ENCODE data around the gene FLNB.

Gene FLNB

GRCh38 chr3:58135712-58136543, 127.7 kb downstream of the FLNB start:
- Histone ChIP-seq H3K9me3 (replicated peaks in 1 of 2; ENCODE audit: control insufficient read depth in 2 of 2, insufficient read depth in 1 of 2, low read depth in 1 of 2, low read length in 2 of 2) (no peaks in the 10 kb centered on the region), H3K36me3 (replicated peaks in 1 of 2; ENCODE audit: control insufficient read depth in 2 of 2, insufficient read depth in 2 of 2, low read length in 2 of 2) (peaks cover 26 to 71% of the 10 kb centered on the region in 2 donors), H4K91ac (ENCODE audit: low read depth, low read length, poor library complexity) (no peak overlapping the region), H2BK15ac (ENCODE audit: low read length) (no peak overlapping the region), H3K23ac (ENCODE audit: low read depth, low read length, poor library complexity) (no peak overlapping the region), H4K8ac (ENCODE audit: low read depth, low read length) (no peak overlapping the region), H3K27me3 (ENCODE audit: control insufficient read depth in 3 of 3, insufficient read depth in 3 of 3, low read depth in 1 of 3, low read length in 3 of 3) (no peaks in the 10 kb centered on the region), H3K4ac (ENCODE audit: low read length) (no peak overlapping the region), H2BK12ac (ENCODE audit: low read length) (no peak overlapping the region), H2AK5ac (ENCODE audit: low read depth, low read length) (no peak overlapping the region), H3K4me1 (ENCODE audit: control insufficient read depth in 2 of 2, insufficient read depth in 1 of 2, low read depth in 1 of 2, low read length in 2 of 2) (no peaks in the 10 kb centered on the region), H3K4me2 (ENCODE audit: insufficient read depth, low read length, poor library complexity, severe bottlenecking) (no peak overlapping the region), H3K27ac (replicated peaks; ENCODE audit: low read length) (no peak overlapping the region), H3K79me1 (ENCODE audit: low read depth, low read length) (no peaks in the 10 kb centered on the region), H3K9ac (ENCODE audit: low read depth, low read length, poor library complexity) (no peak overlapping the region), H3K4me3 (ENCODE audit: low read length in 2 of 2) (peak overlapping the region in 1 of 2 donors; percentile 3), H2BK120ac (ENCODE audit: low read depth, low read length) (no peak overlapping the region), H2BK5ac (ENCODE audit: low read length) (no peak overlapping the region), H3K18ac (ENCODE audit: low read length) (no peak overlapping the region), H2AFZ (ENCODE audit: low read length) (no peak overlapping the region), H3K14ac (ENCODE audit: low read length) (no peak overlapping the region)
- no CpG with 5 or more reads among the region's 14 CpGs for WGBS, 2 donors (ENCODE audit: extremely low coverage in 2 of 2, insufficient read length in 2 of 2, insufficient replicate concordance in 1 of 2)
- DNase-seq (ENCODE audit: low spot score), result no peak

DNA sequence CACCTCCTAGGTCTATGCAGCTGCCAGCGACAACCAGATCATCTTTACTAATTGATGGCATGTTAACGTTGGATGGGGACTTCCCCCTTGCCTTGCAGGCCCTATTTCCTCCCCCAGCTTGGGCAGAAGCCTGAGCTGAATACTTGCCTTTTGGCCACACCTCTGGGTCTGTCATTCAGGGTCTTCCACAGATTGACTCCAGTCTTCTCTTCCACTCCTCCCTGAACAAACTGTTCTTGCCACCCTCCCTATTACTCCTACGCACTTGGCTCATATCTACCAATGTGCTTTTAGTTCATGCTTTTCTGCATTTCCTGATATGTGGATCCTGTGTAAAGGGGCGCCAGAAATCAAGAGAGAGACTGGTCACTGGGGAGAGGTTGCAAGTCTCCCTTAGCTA, 129.1 kb downstream of the FLNB start:
- Histone ChIP-seq H3K27ac (replicated peaks; ENCODE audit: low read length) (no peak overlapping the region), H3K9me3 (replicated peaks in 1 of 2; ENCODE audit: control insufficient read depth in 2 of 2, insufficient read depth in 1 of 2, low read depth in 1 of 2, low read length in 2 of 2) (no peaks in the 10 kb centered on the region), H2BK12ac (ENCODE audit: low read length) (no peak overlapping the region), H3K4me3 (ENCODE audit: low read length in 2 of 2) (no peak overlapping the region), H3K4me2 (ENCODE audit: insufficient read depth, low read length, poor library complexity, severe bottlenecking) (no peak overlapping the region), H2BK15ac (ENCODE audit: low read length) (no peak overlapping the region), H3K18ac (ENCODE audit: low read length) (no peak overlapping the region), H3K36me3 (replicated peaks in 1 of 2; ENCODE audit: control insufficient read depth in 2 of 2, insufficient read depth in 2 of 2, low read length in 2 of 2) (peaks cover 25 to 75% of the 10 kb centered on the region in 2 donors), H2AK5ac (ENCODE audit: low read depth, low read length) (no peak overlapping the region), H4K8ac (ENCODE audit: low read depth, low read length) (no peak overlapping the region), H4K91ac (ENCODE audit: low read depth, low read length, poor library complexity) (no peak overlapping the region), H3K27me3 (ENCODE audit: control insufficient read depth in 3 of 3, insufficient read depth in 3 of 3, low read depth in 1 of 3, low read length in 3 of 3) (no peaks in the 10 kb centered on the region), H3K23ac (ENCODE audit: low read depth, low read length, poor library complexity) (no peak overlapping the region), H2BK120ac (ENCODE audit: low read depth, low read length) (no peak overlapping the region), H3K4ac (ENCODE audit: low read length) (no peak overlapping the region), H3K14ac (ENCODE audit: low read length) (no peak overlapping the region), H2BK5ac (ENCODE audit: low read length) (no peak overlapping the region), H3K9ac (ENCODE audit: low read depth, low read length, poor library complexity) (no peak overlapping the region), H2AFZ (ENCODE audit: low read length) (no peak overlapping the region), H3K79me1 (ENCODE audit: low read depth, low read length) (no peaks in the 10 kb centered on the region), H3K4me1 (ENCODE audit: control insufficient read depth in 2 of 2, insufficient read depth in 1 of 2, low read depth in 1 of 2, low read length in 2 of 2) (peaks cover 0 to 6% of the 10 kb centered on the region in 2 donors)
- DNase-seq (ENCODE audit: low spot score), result no peak
- no CpG with 5 or more reads among the region's 4 CpGs for WGBS, 2 donors (ENCODE audit: extremely low coverage in 2 of 2, insufficient read length in 2 of 2, insufficient replicate concordance in 1 of 2)

GRCh38 chr3:58141766-58142345, 133.6 kb downstream of the FLNB start:
- H3K36me3 ChIP-seq (replicated peaks in 1 of 2; ENCODE audit: control insufficient read depth in 2 of 2, insufficient read depth in 2 of 2, low read length in 2 of 2), result peaks cover 22 to 53% of the 10 kb centered on the region in 2 donors

DNA sequence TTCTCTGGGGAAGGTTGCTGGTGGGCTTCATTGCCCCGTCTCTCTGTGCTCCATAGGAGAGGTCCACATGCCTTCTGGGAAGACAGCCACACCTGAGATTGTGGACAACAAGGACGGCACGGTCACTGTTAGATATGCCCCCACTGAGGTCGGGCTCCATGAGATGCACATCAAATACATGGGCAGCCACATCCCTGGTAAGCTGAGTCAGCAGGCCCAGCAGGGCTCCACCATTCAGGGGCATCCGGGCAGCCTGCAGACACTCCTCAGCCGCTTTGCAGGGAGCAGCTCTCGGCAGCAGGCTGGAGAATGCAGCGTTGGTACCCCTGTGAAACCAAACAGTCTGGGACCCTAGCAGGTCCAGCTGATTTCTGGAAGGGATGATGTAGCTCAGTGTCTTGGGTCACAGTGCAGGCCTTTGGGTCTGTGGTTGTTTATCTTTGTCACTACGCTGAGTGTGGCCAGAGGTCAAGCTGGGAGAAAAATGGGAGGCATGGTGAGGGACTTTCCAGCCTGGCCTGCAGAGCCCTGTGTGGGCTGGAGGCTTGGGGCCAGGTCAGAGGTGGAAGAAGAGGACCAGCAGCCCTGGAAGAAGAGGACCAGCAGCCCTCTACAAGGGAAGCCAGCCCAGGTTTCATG, 135.3 kb downstream of the FLNB start:
- Histone ChIP-seq H3K27ac (replicated peaks; ENCODE audit: low read length) (no peak overlapping the region), H2BK120ac (ENCODE audit: low read depth, low read length) (no peak overlapping the region), H3K4me2 (ENCODE audit: insufficient read depth, low read length, poor library complexity, severe bottlenecking) (no peak overlapping the region), H3K27me3 (ENCODE audit: control insufficient read depth in 3 of 3, insufficient read depth in 3 of 3, low read depth in 1 of 3, low read length in 3 of 3) (no peaks in the 10 kb centered on the region), H4K91ac (ENCODE audit: low read depth, low read length, poor library complexity) (no peak overlapping the region), H3K18ac (ENCODE audit: low read length) (peak overlapping the region; percentile 58), H3K23ac (ENCODE audit: low read depth, low read length, poor library complexity) (peak overlapping the region; percentile 37), H2BK5ac (ENCODE audit: low read length) (no peak overlapping the region), H4K8ac (ENCODE audit: low read depth, low read length) (no peak overlapping the region), H3K4ac (ENCODE audit: low read length) (no peak overlapping the region), H2BK12ac (ENCODE audit: low read length) (no peak overlapping the region), H3K4me1 (ENCODE audit: control insufficient read depth in 2 of 2, insufficient read depth in 1 of 2, low read depth in 1 of 2, low read length in 2 of 2) (peaks cover 5 to 10% of the 10 kb centered on the region in 2 donors), H2AK5ac (ENCODE audit: low read depth, low read length) (no peak overlapping the region), H3K14ac (ENCODE audit: low read length) (no peak overlapping the region), H3K79me1 (ENCODE audit: low read depth, low read length) (no peaks in the 10 kb centered on the region), H3K9me3 (replicated peaks in 1 of 2; ENCODE audit: control insufficient read depth in 2 of 2, insufficient read depth in 1 of 2, low read depth in 1 of 2, low read length in 2 of 2) (no peaks in the 10 kb centered on the region), H2AFZ (ENCODE audit: low read length) (no peak overlapping the region), H2BK15ac (ENCODE audit: low read length) (no peak overlapping the region), H3K9ac (ENCODE audit: low read depth, low read length, poor library complexity) (peak overlapping the region; percentile 16), H3K36me3 (replicated peaks in 1 of 2; ENCODE audit: control insufficient read depth in 2 of 2, insufficient read depth in 2 of 2, low read length in 2 of 2) (peaks cover 25 to 52% of the 10 kb centered on the region in 2 donors), H3K4me3 (ENCODE audit: low read length in 2 of 2) (no peak overlapping the region)
- WGBS, 2 donors (ENCODE audit: extremely low coverage in 2 of 2, insufficient read length in 2 of 2, insufficient replicate concordance in 1 of 2), result no CpG with 5 or more reads among the region's 9 CpGs
- DNase-seq (ENCODE audit: low spot score), result no peak

More at GRCh38 chr3:58141766-58142345, 133.6 kb downstream of the FLNB start:
- H4K8ac ChIP-seq (ENCODE audit: low read depth, low read length), result no peak overlapping the region
- no peak for DNase-seq (ENCODE audit: low spot score)
- H3K4me3 ChIP-seq (ENCODE audit: low read length in 2 of 2), result no peak overlapping the region
- H3K4ac ChIP-seq (ENCODE audit: low read length), result no peak overlapping the region
- H3K9ac ChIP-seq (ENCODE audit: low read depth, low read length, poor library complexity), result no peak overlapping the region
- no peak overlapping the region for H2BK15ac ChIP-seq (ENCODE audit: low read length)
- no peak overlapping the region for H2BK120ac ChIP-seq (ENCODE audit: low read depth, low read length)
- no peaks in the 10 kb centered on the region for H3K9me3 ChIP-seq (replicated peaks in 1 of 2; ENCODE audit: control insufficient read depth in 2 of 2, insufficient read depth in 1 of 2, low read depth in 1 of 2, low read length in 2 of 2)
- no peak overlapping the region for H3K14ac ChIP-seq (ENCODE audit: low read length)
- H3K27ac ChIP-seq (replicated peaks; ENCODE audit: low read length), result peak overlapping the region; percentile 2
- no peak overlapping the region for H2BK5ac ChIP-seq (ENCODE audit: low read length)
- no peak overlapping the region for H3K23ac ChIP-seq (ENCODE audit: low read depth, low read length, poor library complexity)
- H3K18ac ChIP-seq (ENCODE audit: low read length), result no peak overlapping the region
- no peak overlapping the region for H2BK12ac ChIP-seq (ENCODE audit: low read length)
- H3K4me2 ChIP-seq (ENCODE audit: insufficient read depth, low read length, poor library complexity, severe bottlenecking), result no peak overlapping the region
- H3K4me1 ChIP-seq (ENCODE audit: control insufficient read depth in 2 of 2, insufficient read depth in 1 of 2, low read depth in 1 of 2, low read length in 2 of 2), result peaks cover 5 to 10% of the 10 kb centered on the region in 2 donors
- H2AK5ac ChIP-seq (ENCODE audit: low read depth, low read length), result no peak overlapping the region
- H4K91ac ChIP-seq (ENCODE audit: low read depth, low read length, poor library complexity), result no peak overlapping the region
- H3K27me3 ChIP-seq (ENCODE audit: control insufficient read depth in 3 of 3, insufficient read depth in 3 of 3, low read depth in 1 of 3, low read length in 3 of 3), result no peaks in the 10 kb centered on the region
- no CpG with 5 or more reads among the region's 12 CpGs for WGBS, 2 donors (ENCODE audit: extremely low coverage in 2 of 2, insufficient read length in 2 of 2, insufficient replicate concordance in 1 of 2)
- no peak overlapping the region for H2AFZ ChIP-seq (ENCODE audit: low read length)
- no peaks in the 10 kb centered on the region for H3K79me1 ChIP-seq (ENCODE audit: low read depth, low read length)

Measured in neuronal stem cell (in vitro differentiated cells).